ENCODE results near the gene SATB2. TPM values are rescaled to one million over a fixed set of nuclear protein-coding genes. Genes with fewer than 3 reads are reported as not detected.

Gene SATB2
- under 1 TPM; 0.06 to 0.11 TPM for total RNA-seq

- Mint-ChIP-seq H3K27me3 (peaks cover 73% of the 10 kb centered on the region), H3K36me3 (no peaks in the 10 kb centered on the region), H3K4me3 (peak within 1 kb of the TSS; percentile 70), H3K4me1 (peaks cover 23% of the 10 kb centered on the region), H3K27ac (peak within 1 kb of the TSS; percentile 54), H3K9me3 (no peaks in the 10 kb centered on the region)
- no peak for ATAC-seq (ENCODE audit: low read depth)
- POLR2A ChIA-PET: no interaction called here
- DNase-seq: peak; percentile 53
Measured at GRCh38 chr2:199457147-199458008, at the start of gene SATB2. TSS of gene SATB2 (minus strand) at chr2:199457939. CDS start at chr2:199456037, 1,902 bp downstream.

- H3K36me3 Mint-ChIP-seq: no peaks in the 10 kb centered on the region
- H3K9me3 Mint-ChIP-seq: no peaks in the 10 kb centered on the region
- no peaks in the 10 kb centered on the region for H3K27me3 Mint-ChIP-seq
- ATAC-seq (ENCODE audit: low read depth): no peak
- no peaks in the 10 kb centered on the region for H3K4me1 Mint-ChIP-seq
- H3K4me3 Mint-ChIP-seq: no peak overlapping the region
- POLR2A ChIA-PET: no interaction called here
- no peak for DNase-seq
- H3K27ac Mint-ChIP-seq: no peak overlapping the region
Measured at GRCh38 chr2:199505755-199506403, 48.1 kb upstream of the SATB2 start.

GRCh38 chr2:199503148-199503547 lies 45.4 kb upstream of the SATB2 start:
- H3K4me1 Mint-ChIP-seq: no peaks in the 10 kb centered on the region
- H3K9me3 Mint-ChIP-seq: no peaks in the 10 kb centered on the region
- POLR2A ChIA-PET: no interaction called here
- ATAC-seq (ENCODE audit: low read depth) (no peak), DNase-seq (no peak)
- H3K36me3 Mint-ChIP-seq: no peaks in the 10 kb centered on the region
- H3K27ac Mint-ChIP-seq: no peak overlapping the region
- peaks cover 2% of the 10 kb centered on the region for H3K27me3 Mint-ChIP-seq
- no peak overlapping the region for H3K4me3 Mint-ChIP-seq

GRCh38 chr2:199499005-199499404 lies 41.3 kb upstream of the SATB2 start:
- ATAC-seq (ENCODE audit: low read depth) (no peak), DNase-seq (no peak)
- H3K4me1 Mint-ChIP-seq: no peaks in the 10 kb centered on the region
- no peak overlapping the region for H3K27ac Mint-ChIP-seq
- no peak overlapping the region for H3K4me3 Mint-ChIP-seq
- POLR2A ChIA-PET: no interaction called here
- H3K27me3 Mint-ChIP-seq: peaks cover 2% of the 10 kb centered on the region
- no peaks in the 10 kb centered on the region for H3K9me3 Mint-ChIP-seq
- H3K36me3 Mint-ChIP-seq: no peaks in the 10 kb centered on the region

- H3K4me3 Mint-ChIP-seq: no peak overlapping the region
- no peak for ATAC-seq (ENCODE audit: low read depth)
- DNase-seq: no peak
- H3K27ac Mint-ChIP-seq: no peak overlapping the region
- no peaks in the 10 kb centered on the region for H3K4me1 Mint-ChIP-seq
- H3K27me3 Mint-ChIP-seq: peaks cover 3% of the 10 kb centered on the region
- POLR2A ChIA-PET: no interaction called here
- no peaks in the 10 kb centered on the region for H3K9me3 Mint-ChIP-seq
- no peaks in the 10 kb centered on the region for H3K36me3 Mint-ChIP-seq
Measured at GRCh38 chr2:199495147-199495546, 37.4 kb upstream of the SATB2 start.

GRCh38 chr2:199490049-199490448 lies 32.3 kb upstream of the SATB2 start:
- H3K4me3 Mint-ChIP-seq: no peak overlapping the region
- no peaks in the 10 kb centered on the region for H3K4me1 Mint-ChIP-seq
- H3K36me3 Mint-ChIP-seq: no peaks in the 10 kb centered on the region
- H3K27ac Mint-ChIP-seq: no peak overlapping the region
- POLR2A ChIA-PET: no interaction called here
- no peak for DNase-seq
- H3K9me3 Mint-ChIP-seq: no peaks in the 10 kb centered on the region
- no peak for ATAC-seq (ENCODE audit: low read depth)
- peaks cover 9% of the 10 kb centered on the region for H3K27me3 Mint-ChIP-seq

GRCh38 chr2:199488772-199489400 lies 31.1 kb upstream of the SATB2 start:
- Mint-ChIP-seq H3K9me3 (no peaks in the 10 kb centered on the region), H3K4me3 (no peak overlapping the region), H3K27ac (no peak overlapping the region), H3K27me3 (peaks cover 11% of the 10 kb centered on the region), H3K4me1 (no peaks in the 10 kb centered on the region), H3K36me3 (no peaks in the 10 kb centered on the region)
- POLR2A ChIA-PET: no interaction called here
- ATAC-seq (ENCODE audit: low read depth) (no peak), DNase-seq (peak; percentile 43)

- no peaks in the 10 kb centered on the region for H3K36me3 Mint-ChIP-seq
- ATAC-seq (ENCODE audit: low read depth) (no peak), DNase-seq (peak; percentile 38)
- H3K27me3 Mint-ChIP-seq: peaks cover 10% of the 10 kb centered on the region
- POLR2A ChIA-PET: no interaction called here
- H3K4me1 Mint-ChIP-seq: no peaks in the 10 kb centered on the region
- H3K9me3 Mint-ChIP-seq: no peaks in the 10 kb centered on the region
- no peak overlapping the region for H3K4me3 Mint-ChIP-seq
- H3K27ac Mint-ChIP-seq: no peak overlapping the region
Measured at GRCh38 chr2:199485732-199486335, 28.1 kb upstream of the SATB2 start.

- Mint-ChIP-seq H3K4me3 (no peak overlapping the region), H3K9me3 (no peaks in the 10 kb centered on the region), H3K27me3 (peaks cover 10% of the 10 kb centered on the region), H3K36me3 (no peaks in the 10 kb centered on the region), H3K27ac (no peak overlapping the region), H3K4me1 (no peaks in the 10 kb centered on the region)
- DNase-seq (no peak), ATAC-seq (ENCODE audit: low read depth) (no peak)
- POLR2A ChIA-PET: no interaction called here
Measured at GRCh38 chr2:199484927-199485326, 27.2 kb upstream of the SATB2 start.

GRCh38 chr2:199480966-199481365 lies 23.2 kb upstream of the SATB2 start:
- ATAC-seq (ENCODE audit: low read depth): no peak
- no peaks in the 10 kb centered on the region for H3K9me3 Mint-ChIP-seq

GRCh38 chr2:199477277-199477834 lies 19.6 kb upstream of the SATB2 start:
- DNase-seq (no peak), ATAC-seq (ENCODE audit: low read depth) (no peak)
- H3K36me3 Mint-ChIP-seq: no peaks in the 10 kb centered on the region
- H3K4me3 Mint-ChIP-seq: no peak overlapping the region
- H3K4me1 Mint-ChIP-seq: no peaks in the 10 kb centered on the region
- POLR2A ChIA-PET: no interaction called here
- no peak overlapping the region for H3K27ac Mint-ChIP-seq
- no peaks in the 10 kb centered on the region for H3K9me3 Mint-ChIP-seq
- H3K27me3 Mint-ChIP-seq: peaks cover 19% of the 10 kb centered on the region

More at GRCh38 chr2:199480966-199481365, 23.2 kb upstream of the SATB2 start:
- H3K4me3 Mint-ChIP-seq: no peak overlapping the region
- POLR2A ChIA-PET: no interaction called here
- H3K4me1 Mint-ChIP-seq: no peaks in the 10 kb centered on the region
- peaks cover 4% of the 10 kb centered on the region for H3K27me3 Mint-ChIP-seq
- no peaks in the 10 kb centered on the region for H3K36me3 Mint-ChIP-seq
- DNase-seq: no peak
- no peak overlapping the region for H3K27ac Mint-ChIP-seq

- Mint-ChIP-seq H3K4me3 (no peak overlapping the region), H3K4me1 (peaks cover 2% of the 10 kb centered on the region), H3K27ac (no peak overlapping the region), H3K27me3 (peaks cover 75% of the 10 kb centered on the region), H3K9me3 (peaks cover 1% of the 10 kb centered on the region), H3K36me3 (no peaks in the 10 kb centered on the region)
- ATAC-seq (ENCODE audit: low read depth) (no peak), DNase-seq (peak; percentile 52)
- POLR2A ChIA-PET: no interaction called here
Measured at GRCh38 chr2:199471443-199472057, 13.8 kb upstream of the SATB2 start.

Measured in activated naive CD8-positive, alpha-beta T cell treated with anti-CD3 and anti-CD28 coated beads, Interleukin-2, amount 10 ng/mL, durations not matched to agents 7 days and 5 days (primary cell).